GM19372 (cell line): Measurements from ENCODE around the gene FAM169A.
"Not testable (repeated sequence)": the region's sequence is repeated elsewhere in the genome, so short reads cannot be mapped to it uniquely, and the experiment has no call there.

ENCODE experiments used
- ATAC-seq: cut with Tn5 transposase; IDR thresholded peaks from one replicate; pipeline ENCODE4 v1.9.1; 2021; ENCODE audit warnings: mild to moderate bottlenecking, low read depth, moderate library complexity; ENCODE audit not compliant: unreplicated experiment

Gene FAM169A, protein sequence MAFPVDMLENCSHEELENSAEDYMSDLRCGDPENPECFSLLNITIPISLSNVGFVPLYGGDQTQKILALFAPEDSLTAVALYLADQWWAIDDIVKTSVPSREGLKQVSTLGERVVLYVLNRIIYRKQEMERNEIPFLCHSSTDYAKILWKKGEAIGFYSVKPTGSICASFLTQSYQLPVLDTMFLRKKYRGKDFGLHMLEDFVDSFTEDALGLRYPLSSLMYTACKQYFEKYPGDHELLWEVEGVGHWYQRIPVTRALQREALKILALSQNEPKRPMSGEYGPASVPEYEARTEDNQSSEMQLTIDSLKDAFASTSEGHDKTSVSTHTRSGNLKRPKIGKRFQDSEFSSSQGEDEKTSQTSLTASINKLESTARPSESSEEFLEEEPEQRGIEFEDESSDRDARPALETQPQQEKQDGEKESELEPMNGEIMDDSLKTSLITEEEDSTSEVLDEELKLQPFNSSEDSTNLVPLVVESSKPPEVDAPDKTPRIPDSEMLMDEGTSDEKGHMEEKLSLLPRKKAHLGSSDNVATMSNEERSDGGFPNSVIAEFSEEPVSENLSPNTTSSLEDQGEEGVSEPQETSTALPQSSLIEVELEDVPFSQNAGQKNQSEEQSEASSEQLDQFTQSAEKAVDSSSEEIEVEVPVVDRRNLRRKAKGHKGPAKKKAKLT

DNA sequence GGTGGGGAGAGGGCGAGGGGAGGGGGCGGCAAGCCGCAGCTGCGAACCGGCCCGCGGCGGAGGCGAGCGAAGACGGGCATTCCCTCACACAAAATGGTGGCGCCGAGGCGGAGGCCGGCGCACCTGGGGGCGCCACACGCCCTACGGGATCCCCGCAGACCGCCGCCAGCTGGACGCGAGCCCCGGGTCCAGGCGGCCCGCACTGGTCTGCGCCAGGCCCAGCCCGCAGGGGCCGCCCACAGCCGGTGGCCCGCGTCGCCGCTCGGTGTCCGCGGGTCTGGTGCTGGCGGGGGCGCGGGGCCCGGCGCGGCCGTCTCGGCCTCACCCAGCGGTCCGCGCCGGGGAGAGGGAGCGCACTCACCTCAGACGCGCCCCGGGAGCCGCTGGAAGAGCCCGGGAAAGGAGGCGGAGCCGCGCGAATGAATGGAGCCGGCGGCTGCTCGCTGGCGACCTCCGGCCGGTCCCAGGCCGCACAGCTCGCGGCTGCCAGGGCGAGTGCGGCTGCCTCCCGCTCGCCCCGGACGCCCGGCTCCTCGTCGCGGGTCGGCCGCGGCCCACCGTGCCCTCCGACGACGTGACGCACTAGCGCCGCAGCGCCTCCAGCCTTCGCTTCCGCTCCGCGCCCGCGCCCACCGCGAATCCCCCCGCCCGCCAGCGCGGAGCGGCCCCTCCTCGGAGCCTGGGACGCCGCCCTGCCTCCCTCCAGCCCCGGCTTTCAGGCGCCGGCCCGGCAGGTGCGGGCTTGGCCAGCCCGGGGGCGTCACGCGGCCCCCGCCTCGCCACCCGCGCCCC lies at the start of gene FAM169A:
FAM169A (minus strand) TSS at position 584 of the 792 bp plus-strand sequence. CDS start 24,711 bp downstream, outside the sequence.
- peak; percentile 60 for ATAC-seq

DNA sequence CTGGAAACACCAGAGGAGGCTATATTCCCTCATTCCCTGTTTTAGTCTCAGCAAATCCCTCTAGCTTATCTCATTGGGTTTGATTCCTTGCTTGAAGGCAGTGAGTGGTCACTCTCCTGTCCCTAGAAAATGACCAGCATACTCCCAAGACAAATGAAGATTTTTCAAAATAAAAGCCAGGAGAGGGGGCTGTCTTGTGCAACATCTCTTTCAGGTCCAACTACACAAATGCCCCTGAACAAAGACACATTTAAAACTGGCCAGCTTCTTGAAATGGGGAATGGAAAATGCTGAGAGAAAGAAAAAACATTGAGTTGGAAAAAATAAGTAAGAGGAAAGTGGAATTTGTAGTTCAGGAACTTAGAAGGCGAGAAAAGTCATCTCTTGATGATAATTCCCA lies 49.3 kb upstream of the FAM169A start:
- ATAC-seq: no peak

DNA sequence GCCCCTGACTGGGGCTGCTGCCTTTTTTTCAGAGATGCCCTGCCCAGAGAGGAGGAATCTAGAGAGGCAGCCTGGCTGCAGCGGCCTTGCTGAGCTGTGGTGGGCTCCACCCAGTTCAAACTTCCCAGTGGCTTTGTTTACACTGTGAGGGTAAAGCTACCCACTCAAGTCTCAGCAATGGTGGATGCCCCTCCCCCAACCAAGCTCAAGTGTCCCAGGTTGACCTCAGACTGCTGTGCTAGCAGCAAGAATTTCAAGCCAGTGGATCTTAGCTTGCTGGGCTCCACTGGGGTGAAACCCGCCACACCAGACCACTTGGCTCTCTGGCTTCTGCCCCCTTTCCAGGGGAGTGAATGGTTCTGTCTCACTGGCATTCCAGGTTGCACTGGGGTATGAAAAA lies 45.2 kb upstream of the FAM169A start:
- ATAC-seq: not testable (repeated sequence)

DNA sequence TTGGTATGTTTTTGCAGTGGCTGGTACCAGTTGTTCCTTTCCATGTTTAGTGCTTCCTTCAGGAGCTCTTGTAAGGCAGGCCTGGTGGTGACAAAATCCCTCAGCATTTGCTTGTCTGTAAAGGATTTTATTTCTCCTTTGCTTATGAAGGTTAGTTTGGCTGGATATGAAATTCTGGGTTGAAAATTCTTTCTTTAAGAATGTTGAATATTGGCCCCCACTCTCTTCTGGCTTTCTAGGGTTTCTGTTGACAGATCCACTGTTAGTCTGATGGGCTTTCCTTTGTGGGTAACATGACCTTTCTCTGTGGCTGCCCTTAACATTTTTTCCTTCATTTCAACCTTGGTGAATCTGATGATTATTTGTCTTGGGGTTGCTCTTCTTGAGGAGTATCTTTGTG lies 43.7 kb upstream of the FAM169A start:
- ATAC-seq: not testable (repeated sequence)

DNA sequence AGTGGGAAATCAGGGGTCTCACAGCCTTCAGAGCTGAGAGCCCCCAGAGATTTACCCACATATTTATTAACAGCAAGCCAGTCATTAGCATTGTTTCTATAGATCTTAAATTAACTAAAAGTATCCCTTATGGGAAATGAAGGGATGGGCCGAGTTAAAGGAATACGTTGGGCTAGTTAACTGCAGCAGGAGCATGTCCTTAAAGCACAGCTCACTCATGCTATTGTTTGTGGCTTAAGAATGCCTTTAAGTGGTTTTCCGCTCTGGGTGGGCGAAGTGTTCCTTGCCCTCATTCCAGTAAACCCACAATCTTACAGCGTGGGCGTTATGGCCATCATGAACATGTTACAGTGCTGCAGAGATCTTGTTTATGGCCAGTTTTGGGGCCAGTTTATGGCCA lies 42.0 kb upstream of the FAM169A start:
- ATAC-seq: not testable (repeated sequence)

DNA sequence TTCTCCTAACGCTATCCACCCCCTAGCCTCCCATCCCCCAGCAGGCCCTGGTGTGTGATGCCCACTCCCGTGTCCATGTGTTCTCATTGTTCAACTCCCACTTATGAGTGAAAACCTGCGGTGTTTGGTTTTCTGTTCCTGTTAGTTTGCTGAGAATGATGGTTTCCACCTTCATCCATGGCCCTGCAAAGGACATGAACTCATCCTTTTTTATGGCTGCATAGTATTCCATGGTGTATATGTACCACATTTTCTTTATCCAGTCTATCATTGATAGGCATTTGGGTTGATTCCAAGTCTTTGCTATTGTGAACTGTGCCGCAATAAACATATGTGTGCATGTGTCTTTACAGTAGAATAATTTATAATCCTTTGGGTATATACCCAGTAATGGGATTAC lies 38.5 kb upstream of the FAM169A start:
- not testable (repeated sequence) for ATAC-seq

DNA sequence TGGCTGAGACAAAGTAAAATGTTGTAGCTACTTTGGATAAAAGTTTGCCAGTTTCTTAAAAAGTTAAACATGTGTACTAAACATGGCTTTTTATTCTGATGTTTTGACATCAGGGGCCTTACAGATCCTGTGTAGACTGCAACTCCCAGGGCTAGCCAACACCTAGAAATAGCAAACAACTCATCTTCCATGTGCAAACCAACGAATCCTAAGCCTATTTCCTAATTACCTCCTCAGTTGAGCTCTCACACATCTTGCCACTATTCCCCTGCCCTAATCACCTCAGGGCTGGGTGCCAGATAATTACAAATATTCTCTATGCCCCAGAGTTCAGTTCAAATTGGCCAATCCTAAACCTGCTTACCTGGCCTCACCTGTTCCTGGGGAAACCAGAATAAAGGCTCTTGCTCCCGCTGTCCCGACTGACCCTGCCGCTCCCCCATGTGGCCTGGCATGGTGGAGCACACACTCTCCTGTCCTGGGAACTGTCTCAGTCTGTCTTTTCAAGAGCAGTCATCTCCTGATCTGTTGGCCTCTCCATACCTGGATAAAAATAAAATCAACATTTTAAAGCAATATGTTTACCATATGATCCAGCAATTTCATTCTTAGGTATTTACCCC lies 37.1 kb upstream of the FAM169A start:
- ATAC-seq: no peak

DNA sequence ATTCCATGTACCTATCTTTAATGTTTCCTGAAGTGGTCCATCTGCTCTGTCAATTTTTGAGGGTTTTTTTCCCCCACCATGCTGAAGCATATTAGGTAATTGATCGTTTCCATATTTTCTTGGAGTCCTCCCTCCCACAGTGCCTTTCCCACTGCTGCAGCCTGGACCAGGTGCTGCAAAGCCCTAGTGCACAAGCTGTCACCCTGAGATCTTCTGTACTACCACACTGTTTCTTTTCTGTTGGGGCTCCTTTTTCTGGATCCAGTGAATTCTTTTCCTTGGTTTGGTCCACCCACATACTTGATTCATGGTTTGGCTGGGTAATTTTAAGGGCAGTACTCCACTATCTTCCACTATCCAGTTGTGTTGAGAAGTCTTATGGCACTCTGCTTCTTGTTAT lies 30.9 kb upstream of the FAM169A start:
- ATAC-seq: no peak

DNA sequence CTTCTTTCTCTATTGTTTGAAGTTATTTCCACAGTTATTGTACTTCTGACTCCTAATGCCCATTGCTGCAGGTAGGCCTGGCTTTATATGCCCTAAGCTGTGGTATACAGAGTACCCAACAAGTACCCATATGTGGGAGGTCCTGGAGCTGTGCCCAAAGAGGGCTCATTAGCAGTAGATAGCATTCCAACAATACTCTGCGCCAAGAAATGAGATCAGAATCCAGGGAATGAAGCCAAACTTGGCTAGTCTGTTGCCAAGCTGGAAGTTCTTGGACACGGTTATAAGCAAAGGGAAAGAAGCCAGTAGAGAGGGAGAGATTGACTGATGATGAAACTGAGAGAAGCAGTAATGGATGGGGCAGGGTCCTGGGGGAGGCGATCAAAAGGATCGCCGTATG lies 29.7 kb upstream of the FAM169A start:
- ATAC-seq: no peak

DNA sequence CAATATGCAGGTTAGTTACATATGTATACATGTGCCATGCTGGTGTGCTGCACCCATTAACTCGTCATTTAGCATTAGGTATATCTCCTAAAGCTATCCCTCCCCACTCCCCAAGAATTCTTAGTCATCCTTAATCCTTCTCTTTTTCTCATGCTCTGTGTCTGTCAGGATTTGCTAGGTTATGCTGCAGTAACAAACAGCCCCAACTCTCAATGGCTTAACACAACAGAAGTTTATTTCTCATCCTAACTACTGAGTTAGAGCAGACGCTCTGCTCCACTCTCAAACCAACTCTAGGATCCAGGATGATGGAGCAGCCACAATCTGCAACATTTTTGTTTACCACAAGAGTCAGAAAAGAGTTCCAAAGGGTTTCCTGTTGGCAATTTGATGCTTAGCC lies 28.2 kb upstream of the FAM169A start:
- ATAC-seq: no peak

DNA sequence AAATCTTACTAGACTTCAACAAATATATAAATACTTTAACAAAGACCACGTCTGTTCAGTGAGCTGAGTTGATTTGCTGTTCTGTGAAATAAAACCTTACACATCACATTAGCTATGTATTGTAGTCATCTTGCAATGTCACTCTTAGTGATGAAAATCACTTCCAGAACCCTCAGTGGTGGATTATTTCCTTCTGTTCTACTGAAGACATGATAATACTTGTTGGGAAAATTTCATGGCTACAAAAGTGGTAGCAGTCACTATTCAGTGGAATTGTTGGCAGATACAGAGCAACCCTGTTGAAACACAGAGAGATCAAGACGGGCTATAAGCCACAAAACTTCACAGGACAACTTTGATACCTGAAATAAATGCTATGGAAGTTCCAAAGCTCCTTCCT lies 26.7 kb upstream of the FAM169A start:
- ATAC-seq: no peak

DNA sequence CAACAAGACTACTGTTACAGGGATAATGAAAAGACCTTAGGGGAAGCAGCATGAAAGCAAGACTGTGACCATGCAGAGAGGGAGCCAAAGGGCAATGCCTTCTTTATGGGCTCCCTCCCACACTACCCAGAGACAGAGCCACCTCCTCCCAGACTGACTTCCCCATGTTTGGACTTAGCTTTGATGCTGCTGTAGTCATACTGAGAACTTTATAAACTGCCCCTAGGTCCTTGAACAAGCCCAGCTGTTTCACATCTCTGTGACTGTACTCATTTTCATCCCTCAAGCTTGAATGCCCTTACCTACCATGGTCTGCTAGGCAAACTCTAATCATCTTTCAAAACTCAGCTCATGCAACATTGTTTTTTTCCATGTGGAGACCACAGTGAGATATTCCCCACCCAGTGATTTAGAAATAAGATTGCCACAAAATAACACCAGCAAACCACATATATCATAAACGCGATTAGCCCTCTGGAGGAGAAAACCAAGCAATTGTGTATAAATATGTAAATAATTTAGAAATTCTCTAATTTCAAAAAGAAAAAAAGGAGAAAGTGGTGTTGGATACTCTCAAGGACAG lies 23.4 kb upstream of the FAM169A start:
- ATAC-seq: no peak

DNA sequence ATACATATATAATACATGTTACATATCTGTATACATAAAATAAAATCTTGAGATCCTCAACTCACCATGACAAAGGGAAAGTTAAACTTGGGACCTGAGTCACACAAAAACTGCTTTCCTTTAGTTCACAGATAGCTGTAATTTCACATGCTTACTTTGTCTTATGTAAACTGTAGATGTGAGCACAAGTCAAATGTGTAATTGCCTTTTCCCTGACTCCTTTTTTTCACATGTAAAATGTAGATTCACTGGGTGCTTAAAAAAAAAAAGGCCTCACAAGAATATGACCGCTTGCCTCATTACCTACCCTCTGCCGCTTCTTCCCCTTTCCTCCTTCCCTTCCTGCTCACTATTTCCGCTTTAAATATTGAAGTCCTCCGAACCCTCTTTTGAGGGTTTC lies 21.9 kb upstream of the FAM169A start:
- ATAC-seq: no peak

DNA sequence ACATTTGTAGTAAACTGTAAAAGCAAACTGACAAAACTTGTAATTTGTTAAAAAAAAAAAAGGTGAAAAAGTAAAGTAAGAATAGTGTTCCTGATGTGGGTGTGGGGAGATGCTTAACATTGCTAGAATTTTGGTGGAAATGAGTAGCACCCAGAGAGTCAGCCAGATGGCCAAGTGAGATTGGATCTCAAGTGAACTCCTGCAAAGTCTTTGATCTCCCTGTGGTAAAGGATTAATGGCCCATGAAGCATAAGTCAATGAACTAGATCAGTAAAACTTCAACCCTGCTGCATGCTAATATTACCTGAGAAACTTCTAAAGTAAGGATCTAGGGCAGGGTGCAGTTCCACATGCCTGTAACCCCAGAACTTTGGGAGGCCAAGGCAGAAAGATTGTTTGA lies 19.0 kb upstream of the FAM169A start:
- no peak for ATAC-seq

DNA sequence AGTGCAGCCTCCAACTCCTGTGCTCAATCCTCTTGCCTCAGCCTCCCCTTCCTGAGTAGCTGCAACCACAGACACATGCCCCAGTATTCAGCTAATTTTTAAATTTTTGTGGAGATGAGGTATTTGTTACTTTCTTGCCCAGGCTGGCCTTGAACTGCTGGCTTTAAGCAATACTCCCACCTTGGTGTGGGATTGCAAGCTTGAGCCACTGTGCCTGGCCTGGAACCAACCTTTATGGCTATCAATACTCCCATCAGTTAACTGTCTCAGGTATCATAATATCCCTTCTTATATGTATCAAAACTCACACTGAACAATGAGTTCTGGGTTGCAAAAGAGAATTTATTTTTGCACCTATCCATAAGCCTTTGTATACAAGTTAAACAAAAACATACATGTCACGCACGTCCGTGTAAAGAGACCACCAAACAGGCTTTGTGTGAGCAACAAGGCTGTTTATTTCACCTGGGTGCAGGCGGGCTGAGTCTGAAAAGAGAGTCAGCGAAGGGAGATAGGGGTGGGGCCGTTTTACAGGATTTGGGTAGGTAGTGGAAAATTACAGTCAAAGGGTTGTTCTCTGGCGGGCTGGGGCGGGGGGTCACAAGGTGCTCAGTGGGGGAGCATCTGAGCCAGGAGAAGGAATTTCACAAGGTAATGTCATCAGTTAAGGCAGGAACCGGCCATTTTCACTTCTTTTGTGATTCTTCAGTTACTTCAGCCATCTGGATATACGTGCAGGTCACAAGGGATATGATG lies 16.4 kb upstream of the FAM169A start:
- not testable (repeated sequence) for ATAC-seq

DNA sequence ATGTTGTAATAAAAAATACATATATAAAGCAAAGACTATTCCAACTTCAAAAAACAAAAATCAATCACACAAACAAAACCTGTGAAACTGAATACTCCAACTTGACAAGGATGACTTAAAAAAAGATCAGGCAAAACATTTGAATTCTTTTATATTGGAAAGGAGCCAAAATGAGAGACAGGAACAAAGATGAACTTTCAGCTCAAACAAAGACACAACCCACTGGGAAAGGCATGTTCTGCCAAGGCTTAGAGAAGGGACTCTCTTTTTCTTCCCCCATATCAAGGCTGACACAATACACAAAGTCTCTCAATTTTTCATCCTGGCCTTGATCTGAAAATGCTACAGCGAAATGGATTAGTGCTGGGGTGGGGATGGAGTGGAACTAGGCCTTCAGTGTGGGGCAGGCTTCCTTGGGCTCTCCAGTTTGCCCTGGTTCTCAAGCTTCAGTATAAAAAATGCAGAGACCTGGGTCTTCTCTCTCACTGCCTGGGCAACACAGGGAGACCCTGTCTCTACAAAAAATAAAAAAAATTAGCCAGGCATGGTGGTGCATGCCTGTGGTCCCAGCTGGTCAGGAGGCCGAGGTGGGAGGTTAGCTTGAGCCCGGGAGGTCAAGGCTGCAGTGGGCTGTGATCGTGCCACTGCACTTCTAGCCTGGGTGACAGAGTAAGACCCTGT lies 11.6 kb upstream of the FAM169A start:
- ATAC-seq: no peak

DNA sequence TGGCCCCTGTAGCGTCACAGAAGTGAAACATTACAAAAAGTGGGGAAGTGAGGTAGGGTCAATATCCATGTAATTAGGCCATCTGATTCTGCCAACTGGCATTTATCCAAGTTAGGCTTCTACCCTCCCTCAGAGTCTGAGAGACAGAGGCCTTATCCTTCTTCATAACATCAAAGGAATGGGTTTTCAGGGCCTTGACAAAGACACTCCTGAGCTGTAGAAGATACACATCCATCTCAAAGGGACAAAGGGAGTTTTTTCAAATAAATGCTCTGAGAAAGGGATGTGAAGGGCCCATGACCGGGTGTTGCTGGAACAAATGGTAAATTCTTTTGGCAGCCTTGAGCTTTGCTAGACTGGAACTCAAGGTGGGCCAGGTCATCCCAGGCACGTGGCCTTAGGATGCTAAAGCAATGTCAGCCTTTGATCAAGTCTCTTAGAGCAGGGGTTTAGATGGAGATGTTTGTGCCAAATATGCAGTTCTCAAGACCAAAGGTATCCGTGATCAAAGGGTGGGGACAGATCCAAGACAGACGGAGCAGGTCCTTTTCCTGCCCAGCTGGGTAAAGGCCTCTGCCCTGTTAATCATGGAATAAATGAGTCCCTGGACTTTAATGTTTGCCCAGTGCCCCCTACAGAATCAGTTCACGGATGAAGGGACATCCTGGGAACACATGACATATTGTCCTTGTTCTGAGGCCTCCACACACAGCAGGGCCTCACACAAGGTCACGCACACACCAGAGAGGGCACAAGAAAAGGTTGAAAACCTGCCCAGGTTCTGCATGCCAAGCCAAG lies 10.0 kb upstream of the FAM169A start:
- ATAC-seq: no peak

DNA sequence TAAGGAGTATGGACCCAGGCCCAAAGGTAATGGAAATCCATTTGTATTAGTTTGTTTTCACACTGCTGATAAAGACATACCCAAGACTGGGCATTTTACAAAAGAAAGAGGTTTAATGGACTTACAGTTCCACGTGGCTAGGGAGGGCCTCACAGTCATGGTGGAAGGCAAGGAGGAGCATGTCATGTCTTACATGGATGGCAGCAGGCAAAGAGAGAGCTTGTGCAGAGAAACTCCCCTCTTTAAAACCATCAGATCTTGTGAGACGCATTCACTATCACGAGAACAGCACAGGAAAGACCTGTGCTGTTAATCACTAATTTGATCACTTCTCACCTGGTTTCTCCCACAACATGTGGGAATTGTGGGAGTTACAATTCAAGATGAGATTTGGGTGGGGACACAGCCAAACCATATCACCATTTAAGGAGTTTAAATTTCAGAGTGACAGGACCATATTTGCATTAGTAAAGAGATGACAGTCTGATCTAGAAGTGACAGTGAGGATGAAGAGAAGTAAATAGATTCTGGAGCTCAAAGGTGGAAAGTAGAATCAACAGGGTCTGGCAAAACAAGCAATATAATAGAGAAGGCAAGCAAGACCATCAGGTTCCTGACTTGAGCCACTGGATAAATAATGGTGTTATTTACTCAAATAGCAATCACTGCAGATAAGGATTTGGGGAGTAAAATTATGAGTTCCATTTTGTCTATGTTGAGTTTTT lies 7.5 kb upstream of the FAM169A start:
- ATAC-seq: no peak
